GM18505 (cell line): Measurements from ENCODE around the gene CSNK2A1.

Source experiments
- ATAC-seq: cut with Tn5 transposase; IDR thresholded peaks from one replicate; pipeline ENCODE4 v1.9.1; 2021; ENCODE audit not compliant: unreplicated experiment
- POLR2A ChIP-seq: IDR thresholded peaks from 4 replicates; pipeline ENCODE4 v1.6.1; 2011; ENCODE audit warnings: borderline replicate concordance; ENCODE audit not compliant: insufficient read depth, insufficient read length; ENCODE audit errors: extremely low read depth

The CSNK2A1 gene

DNA sequence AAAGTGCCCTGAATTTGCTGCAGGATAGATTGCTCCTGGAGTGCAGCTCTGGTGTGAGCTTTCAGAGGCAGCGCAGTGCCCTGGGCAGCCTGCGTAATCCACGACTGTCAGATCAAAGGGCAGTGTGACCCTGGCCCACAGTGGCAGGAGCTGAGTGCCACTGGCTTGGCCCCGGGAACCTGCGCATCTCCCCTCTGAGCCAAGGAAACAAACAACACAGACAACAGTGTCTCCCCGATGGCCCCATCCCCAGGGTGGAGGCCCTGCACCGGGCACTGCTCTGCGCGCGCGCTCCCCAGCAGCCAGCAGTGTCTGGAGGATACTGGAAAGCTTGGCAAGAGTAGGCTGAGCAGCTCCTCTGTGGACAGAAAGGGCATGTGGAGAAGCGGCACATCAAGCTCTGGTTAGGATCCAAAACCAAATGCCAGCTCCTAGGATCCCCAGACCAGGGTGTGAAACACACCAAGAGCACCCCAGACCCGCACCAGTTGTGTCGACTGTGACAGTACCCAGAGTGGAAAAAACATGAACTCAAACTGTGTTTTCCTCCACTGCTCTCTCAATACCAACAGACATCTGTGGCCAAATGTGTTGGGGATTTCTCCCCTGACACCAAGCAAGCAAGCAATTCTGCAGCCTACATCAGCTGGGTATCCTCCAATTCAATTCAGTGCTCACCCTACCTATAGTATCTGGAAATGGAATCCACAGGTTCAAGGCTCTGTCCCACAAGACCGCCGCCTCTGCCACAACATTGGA, 108.8 kb downstream of the CSNK2A1 start:
- no peak for ATAC-seq
- TF ChIP-seq POLR2A = no peak

DNA sequence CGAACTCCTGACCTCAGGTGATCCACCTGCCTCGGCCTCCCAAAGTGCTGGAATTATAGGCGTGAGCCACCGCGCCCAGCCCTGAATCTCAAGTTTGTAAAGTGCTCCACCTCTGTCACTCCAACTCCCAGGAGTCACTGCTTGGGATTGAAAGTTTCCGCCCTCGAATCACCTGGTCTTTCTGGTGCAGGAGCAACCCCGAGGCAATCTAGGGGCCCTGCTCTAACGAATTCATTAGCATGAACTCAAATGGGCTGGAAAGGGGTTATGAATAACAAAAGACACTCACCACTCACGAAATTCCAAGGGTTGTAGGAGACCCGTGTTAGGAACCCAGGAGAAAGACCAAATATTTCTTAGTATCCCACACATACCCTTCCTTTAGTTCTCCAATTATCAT, 109.4 kb downstream of the CSNK2A1 start:
- no peak for ATAC-seq
- no peak for TF ChIP-seq POLR2A

DNA sequence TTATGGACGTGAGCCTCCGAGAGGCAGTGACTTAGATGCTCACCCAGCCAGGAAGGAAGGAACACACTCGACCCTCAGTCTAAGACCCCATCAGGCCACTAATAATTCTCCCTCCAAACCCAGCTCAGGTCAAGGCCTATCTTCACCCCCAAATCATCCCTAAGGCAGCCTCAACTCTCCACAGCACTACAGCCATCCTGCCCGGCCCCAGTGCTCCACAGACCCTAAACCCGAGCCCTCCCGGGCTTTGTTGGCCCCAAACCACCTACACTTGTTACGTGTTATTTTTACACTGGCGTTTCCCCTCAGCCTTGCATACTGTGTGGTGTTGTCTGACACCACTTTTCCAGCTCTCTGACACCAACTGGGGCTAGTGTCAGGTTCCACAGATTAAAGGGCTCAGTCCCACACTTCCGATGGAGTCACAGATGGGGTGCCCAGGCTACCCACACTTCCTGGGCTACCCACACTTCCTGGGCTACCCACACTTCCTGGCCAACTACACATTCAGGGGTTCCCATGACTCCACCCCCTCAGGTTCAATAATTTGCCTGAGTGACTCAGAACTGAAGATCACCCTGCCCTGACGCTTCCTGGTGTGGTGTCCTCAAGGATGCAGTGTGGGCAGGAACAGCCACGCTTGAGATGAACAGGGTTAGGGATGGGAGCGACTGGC, 110.2 kb downstream of the CSNK2A1 start:
- peak; percentile 48 for TF ChIP-seq POLR2A
- ATAC-seq = peak; percentile 66

DNA sequence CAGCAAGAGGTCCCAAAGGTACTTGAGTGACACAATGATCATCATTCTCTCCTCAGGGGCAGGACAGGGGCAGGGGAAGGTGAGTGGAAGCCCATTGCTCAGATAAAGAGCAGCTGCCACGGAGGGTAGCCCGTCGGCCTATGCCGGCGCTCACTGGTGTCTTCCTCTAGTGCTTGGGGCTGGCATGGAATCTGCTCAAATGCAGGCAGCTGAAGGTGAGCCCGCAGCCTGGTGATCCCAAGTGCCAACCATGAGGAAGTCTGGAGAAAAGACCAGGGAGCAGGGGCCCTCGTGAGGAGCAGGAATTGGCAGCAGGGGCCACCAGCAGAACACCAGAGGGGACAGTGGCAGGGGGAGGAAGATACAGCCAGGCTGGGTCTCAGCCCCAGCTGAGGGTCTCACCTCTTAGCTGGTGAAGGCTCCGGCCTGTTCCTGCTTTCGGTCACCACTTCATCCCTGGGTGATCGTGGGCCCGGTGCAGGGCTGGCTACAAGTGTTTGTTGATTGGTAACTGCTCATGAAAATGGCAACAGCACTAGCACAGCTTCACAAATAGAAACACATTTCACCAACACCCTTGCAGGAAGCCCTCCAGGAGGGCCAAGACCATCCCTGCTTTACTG, 110.8 kb downstream of the CSNK2A1 start:
- no peak for TF ChIP-seq POLR2A
- ATAC-seq = no peak

DNA sequence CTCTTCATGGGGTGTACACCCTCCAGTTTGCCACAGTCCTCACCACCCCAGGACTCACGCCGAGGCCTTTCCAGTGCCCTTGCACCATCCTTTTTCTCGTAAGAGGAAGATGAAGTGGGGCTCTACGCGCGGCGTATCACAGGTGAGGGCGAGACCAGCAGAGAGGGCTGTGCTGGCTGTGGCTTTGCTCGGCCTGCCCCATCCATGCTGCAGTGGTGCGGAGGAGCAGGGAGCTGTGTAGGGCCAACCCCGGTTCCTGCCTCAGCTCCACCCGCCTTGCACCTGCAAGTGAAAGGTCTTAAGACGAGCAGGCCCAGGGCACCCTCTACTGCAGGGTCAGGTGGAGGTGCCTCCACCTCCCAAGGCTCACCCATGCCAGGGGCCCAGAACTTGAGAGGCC, 111.4 kb downstream of the CSNK2A1 start:
- ATAC-seq = no peak
- TF ChIP-seq POLR2A = no peak

DNA sequence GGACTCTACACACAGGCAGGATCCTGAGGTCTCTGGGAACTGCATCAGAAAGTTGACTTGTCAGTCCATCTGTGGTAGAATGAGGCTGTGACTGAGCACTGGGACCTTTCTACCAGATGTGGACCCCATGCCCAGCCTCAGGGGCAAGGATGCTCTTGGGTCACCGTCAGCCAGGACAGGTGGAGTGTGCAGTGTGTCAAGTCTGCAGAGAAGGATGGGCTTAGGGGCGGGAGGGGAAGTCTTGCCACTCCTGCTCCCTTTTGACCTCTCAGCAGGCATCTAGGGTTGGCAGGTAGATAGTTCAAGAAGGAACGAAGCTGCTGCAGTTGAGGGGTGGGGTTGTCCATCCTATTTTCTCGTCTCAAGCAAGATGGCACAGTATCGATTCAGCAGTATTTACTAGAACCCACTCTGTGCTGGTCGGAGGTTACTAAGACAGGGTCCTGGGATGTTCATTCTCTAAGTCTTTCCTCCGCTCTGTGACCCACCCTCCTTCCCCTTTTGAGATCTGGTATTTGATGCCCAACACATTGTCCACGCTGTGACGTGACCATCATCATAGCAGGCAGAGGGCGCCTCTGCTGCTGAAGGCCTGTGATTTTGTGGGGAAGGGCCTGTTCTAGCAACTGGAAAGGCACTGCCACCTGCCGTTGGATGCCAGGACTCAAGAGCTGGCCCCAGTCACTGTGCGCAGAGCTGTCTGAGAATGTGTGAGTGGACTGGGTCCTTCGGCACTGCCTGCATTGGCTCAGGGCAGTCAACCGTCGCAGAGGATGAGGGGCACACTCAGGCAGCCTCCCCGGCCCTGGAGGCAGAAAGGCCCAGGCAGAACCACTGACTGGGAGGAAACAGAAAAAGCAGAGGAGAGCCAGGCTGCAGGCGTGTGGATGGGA, 112.3 kb downstream of the CSNK2A1 start:
- TF ChIP-seq POLR2A = no peak
- no peak for ATAC-seq

DNA sequence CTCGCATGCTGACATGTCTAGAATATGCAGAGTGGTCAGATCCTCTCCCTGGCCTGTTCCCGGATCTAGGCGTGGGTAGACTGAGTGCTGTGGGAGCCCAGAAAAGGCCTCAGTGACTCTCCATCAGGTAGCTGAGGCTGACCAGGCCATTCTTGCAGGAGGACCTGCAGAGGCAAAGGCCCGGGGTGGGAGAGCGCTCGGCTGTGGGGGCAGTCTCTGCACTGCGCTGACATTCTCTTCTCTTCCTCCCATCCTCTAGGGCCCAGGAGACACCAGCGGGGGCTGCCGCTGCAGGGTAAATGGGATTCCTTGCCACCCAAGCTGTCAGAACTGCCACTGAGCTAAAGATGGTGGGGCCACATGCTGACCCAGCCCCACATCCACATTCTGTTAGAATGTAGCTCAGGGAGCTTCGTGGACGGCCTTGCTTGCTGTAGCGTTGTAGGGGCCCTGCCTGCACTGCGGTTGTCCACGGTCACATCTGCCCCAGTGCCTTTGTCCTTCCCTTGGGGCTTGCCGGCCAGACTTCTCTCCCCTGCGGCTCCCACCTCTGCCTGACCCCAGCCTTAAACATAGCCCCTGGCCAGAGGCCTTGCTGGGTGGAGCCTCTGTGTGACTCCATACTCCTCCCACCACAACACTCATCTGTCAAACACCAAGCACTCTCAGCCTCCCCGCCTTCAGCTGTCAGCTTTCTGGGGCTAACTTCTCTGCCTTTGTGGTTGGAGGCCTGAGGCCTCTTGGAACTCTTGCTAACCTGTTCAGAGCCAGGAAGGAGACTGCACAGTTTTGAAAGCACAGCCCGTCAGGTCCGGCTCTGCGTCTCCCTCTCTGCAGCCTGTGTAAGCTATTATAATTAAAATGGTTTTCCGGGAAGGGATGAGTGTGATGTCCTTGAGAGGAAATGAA, 113.2 kb downstream of the CSNK2A1 start:
- TF ChIP-seq POLR2A = no peak
- ATAC-seq = no peak

DNA sequence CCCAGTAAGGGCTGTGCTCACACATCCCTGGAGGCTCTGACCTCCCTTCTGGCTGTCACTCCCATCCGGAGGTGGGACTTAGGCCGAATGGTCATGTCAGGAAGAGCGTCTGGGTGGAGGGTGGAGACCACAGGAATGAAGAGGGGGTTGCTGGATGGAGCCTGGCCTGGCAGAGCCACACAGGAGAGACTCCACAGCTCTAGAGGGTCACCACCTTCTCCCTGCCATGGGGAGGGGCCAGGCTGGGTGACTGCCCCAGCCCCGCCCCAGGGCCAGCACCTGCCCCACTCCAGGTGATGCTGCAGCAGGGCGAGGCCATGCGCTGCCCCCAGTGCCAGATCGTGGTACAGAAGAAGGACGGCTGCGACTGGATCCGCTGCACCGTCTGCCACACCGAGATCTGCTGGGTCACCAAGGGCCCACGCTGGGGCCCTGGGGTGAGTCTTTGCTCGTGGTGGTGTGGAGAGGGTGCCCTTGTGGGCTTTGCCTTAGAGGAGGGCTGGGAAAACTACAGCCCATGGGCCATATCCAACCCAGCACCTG, 114.9 kb downstream of the CSNK2A1 start:
- ATAC-seq = no peak
- TF ChIP-seq POLR2A = no peak

DNA sequence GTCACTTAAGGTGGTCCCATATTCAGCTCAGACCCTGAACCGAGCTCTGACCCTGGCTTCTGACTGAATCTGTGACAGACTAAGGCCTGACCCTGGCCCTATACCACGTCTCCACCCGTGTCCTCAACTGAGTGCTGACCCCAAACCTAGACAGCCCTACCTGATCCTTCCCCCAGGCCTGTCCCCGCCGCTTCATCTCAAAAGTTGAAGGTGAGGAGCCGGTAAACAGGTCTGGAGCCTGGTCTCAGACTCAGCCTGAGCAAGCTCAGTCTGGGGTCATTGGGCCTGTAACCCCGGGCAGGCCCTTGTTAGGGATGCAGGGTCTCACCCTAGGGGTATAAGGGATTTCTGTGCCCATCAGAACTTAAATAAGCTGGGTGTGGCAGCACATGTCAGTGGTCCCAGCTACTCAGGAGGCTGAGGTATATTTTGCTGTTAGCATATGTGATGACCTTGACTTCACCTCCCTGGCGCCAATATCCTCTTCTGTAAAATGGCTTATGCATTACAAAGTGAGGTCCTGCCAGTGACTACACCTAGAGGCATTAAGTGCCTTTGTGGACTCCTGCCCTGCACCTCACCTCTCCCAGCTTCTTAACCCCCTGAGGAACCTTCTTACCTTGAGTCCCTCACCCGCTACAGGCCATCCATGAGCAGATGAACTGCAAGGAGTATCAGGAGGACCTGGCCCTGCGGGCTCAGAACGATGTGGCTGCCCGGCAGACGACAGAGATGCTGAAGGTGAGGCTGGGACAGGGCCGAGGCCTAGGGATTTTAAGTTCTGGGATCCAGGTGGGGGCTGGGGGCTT, 115.5 kb downstream of the CSNK2A1 start:
- no peak for ATAC-seq
- TF ChIP-seq POLR2A = no peak

DNA sequence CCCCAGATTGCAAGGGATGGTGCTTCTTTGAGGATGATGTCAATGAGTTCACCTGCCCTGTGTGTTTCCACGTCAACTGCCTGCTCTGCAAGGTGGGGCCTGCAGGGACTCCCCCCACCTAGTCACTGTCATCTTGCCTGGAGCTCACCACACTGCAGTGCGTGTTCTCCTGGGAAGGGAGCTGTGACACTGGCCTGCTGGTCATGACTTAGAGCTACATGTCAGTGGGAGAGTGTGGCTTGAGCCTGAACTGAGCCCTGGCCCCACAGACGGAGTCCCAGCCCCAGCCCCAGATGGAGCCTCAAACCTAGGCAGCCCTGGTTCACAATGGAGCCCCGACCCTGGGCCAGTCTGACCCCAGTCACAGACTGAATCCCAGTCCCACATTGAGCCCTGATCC, 116.2 kb downstream of the CSNK2A1 start:
- ATAC-seq = no peak
- TF ChIP-seq POLR2A = no peak

DNA sequence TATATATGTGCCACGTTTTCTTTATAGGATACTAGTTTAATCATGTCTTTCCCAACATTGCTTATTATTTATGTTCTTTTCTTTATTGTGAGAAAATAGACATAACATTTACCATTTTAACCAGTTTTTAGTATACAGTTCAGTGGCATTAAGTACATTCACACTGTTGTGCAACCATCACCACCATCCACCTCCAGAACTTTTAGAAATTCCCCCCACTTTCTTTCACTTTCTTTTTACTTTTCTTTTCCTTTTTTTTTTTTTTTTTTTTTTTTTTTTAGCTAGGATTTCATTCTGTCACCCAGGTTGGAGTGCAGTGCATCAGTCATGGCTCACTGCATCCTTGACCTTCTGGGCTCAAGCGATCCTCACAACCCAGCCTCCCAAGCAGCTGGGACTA, 117.0 kb downstream of the CSNK2A1 start:
- no peak for TF ChIP-seq POLR2A
- ATAC-seq = no peak
